ENCODE measurements around the gene P4HB. TPM values are rescaled to one million over a fixed set of nuclear protein-coding genes. Genes with fewer than 3 reads are reported as not detected.

P4HB gene
- total RNA-seq, 1 experiment from 2014 or later = 958 TPM

DNA sequence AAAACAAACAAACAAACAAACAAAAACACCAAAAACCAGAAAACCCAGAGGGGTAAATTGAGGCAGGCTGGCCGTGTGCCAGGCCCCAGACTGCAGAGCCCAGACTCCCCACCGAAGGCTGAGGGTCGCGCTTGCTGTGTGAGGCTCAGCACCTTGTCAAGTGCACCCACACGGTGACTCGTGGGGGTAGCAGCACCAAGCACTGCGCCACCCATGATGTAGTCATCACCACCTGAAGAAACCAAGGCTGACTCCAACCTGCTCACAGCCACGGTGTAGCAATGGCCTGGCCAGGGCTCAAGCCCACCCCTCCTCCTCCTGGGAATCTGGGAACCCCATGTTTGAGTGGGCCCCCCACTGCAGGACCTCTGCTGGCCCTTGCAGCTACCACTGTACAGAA, 39.2 kb downstream of the P4HB start:
- no peaks in the 10 kb centered on the region for H3K4me1 ChIP-seq
- POLR2A ChIA-PET = interaction anchor here (0.8 kb wide), 1 partner anchor 97 kb away, joined by 3 read pairs; no protein-coding TSS in a partner anchor
- TF ChIP-seq CTCF (IDR thresholded peaks at IDR 0.05; ENCODE audit: insufficient read depth in 1 of 2, low read depth in 1 of 2, low read length in 1 of 2, severe bottlenecking in 1 of 2, unreplicated experiment in 1 of 2) = no peak
- no peaks in the 10 kb centered on the region for H3K9me3 ChIP-seq
- H3K9me3 Mint-ChIP-seq (ENCODE audit: unreplicated experiment) = no peaks in the 10 kb centered on the region
- H3K36me3 Mint-ChIP-seq (ENCODE audit: insufficient read depth, unreplicated experiment) = peaks cover 6% of the 10 kb centered on the region
- H3K36me3 ChIP-seq (ENCODE audit: control insufficient read depth, insufficient read depth, low read length) = no peaks in the 10 kb centered on the region
- peaks cover 6% of the 10 kb centered on the region for H3K4me1 Mint-ChIP-seq (ENCODE audit: low read depth, unreplicated experiment)
- DNase-seq = no peak
- no peak overlapping the region for H3K27ac Mint-ChIP-seq (ENCODE audit: unreplicated experiment)
- CTCF ChIA-PET = interaction anchor here (1.0 kb wide), 1 partner anchor 38 kb away, joined by 4 read pairs; no protein-coding TSS in a partner anchor
- intact Hi-C loops (cut with micrococcal nuclease; ENCODE audit: unreplicated experiment) = no loop called here
- no TSS peak for BruUV-seq (replicated peaks)
- H3K4me3 Mint-ChIP-seq (ENCODE audit: unreplicated experiment) = no peak overlapping the region
- H3K4me3 ChIP-seq (ENCODE audit: low read depth, low read length) = no peak overlapping the region
- no peaks in the 10 kb centered on the region for H3K27me3 Mint-ChIP-seq (ENCODE audit: insufficient read depth, unreplicated experiment)
- H3K27me3 ChIP-seq (replicated peaks; ENCODE audit: control insufficient read depth, insufficient read depth, low read length) = no peaks in the 10 kb centered on the region

DNA sequence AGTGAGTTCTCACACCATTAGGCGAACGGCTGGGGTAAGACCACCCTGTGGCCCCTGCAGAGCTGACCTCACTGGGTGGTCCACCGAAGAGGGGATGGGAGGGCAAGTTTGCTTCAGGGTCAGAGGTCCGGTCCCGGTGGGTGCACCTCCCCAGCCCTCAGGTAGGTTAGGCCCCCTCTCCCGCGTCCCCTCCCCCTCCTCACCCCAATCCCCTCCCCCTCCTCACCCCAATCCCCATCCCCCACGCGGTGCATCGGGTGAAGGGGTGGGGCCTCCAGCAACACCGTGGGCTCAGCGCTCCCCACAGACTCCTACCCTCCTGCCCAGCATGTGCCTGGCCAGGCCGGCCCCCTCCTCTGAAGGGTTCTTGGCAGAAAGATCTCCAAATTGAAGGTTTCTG, 40.6 kb downstream of the P4HB start:
- ChIA-PET CTCF (no interaction called here), POLR2A (no interaction called here)
- intact Hi-C loops (cut with micrococcal nuclease; ENCODE audit: unreplicated experiment) = no loop called here
- TF ChIP-seq CTCF (IDR thresholded peaks at IDR 0.05; ENCODE audit: insufficient read depth in 1 of 2, low read depth in 1 of 2, low read length in 1 of 2, severe bottlenecking in 1 of 2, unreplicated experiment in 1 of 2) = no peak
- Mint-ChIP-seq H3K4me1 (ENCODE audit: low read depth, unreplicated experiment) (peaks cover 6% of the 10 kb centered on the region), H3K4me3 (ENCODE audit: unreplicated experiment) (no peak overlapping the region), H3K27ac (ENCODE audit: unreplicated experiment) (no peak overlapping the region), H3K9me3 (ENCODE audit: unreplicated experiment) (no peaks in the 10 kb centered on the region), H3K36me3 (ENCODE audit: insufficient read depth, unreplicated experiment) (peaks cover 6% of the 10 kb centered on the region), H3K27me3 (ENCODE audit: insufficient read depth, unreplicated experiment) (no peaks in the 10 kb centered on the region)
- no peaks in the 10 kb centered on the region for H3K9me3 ChIP-seq
- BruUV-seq (replicated peaks) = no TSS peak
- H3K4me3 ChIP-seq (ENCODE audit: low read depth, low read length) = no peak overlapping the region
- H3K36me3 ChIP-seq (ENCODE audit: control insufficient read depth, insufficient read depth, low read length) = no peaks in the 10 kb centered on the region
- no peak for DNase-seq
- peaks cover 9% of the 10 kb centered on the region for H3K4me1 ChIP-seq
- H3K27me3 ChIP-seq (replicated peaks; ENCODE audit: control insufficient read depth, insufficient read depth, low read length) = no peaks in the 10 kb centered on the region

DNA sequence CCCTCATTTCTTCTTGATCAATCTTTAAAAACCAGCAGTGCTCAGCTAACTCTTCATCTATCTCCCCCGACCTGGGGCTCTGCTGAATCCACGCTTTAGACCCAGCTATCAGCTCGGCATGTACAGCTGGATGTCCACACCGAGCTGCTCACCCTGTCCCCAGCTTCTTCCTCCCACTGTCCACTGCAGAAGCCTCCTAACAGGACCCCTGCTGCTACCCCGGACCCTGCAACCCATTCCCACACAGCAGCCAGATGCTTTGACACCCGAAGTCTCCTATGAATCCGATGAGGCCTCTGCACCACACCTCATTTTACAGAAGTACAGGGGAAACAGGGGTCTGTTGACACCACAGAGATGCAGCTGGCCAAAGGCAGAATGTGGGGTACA, 42.6 kb downstream of the P4HB start:
- H3K4me3 ChIP-seq (ENCODE audit: low read depth, low read length) = no peak overlapping the region
- no peak for DNase-seq

More for the DNA sequence above, 42.6 kb downstream of the P4HB start:
- no peak for TF ChIP-seq CTCF (IDR thresholded peaks at IDR 0.05; ENCODE audit: insufficient read depth in 1 of 2, low read depth in 1 of 2, low read length in 1 of 2, severe bottlenecking in 1 of 2, unreplicated experiment in 1 of 2)
- BruUV-seq (replicated peaks) = no TSS peak
- POLR2A ChIA-PET = interaction anchor here (0.5 kb wide), 1 partner anchor 101 kb away, joined by 7 read pairs; no protein-coding TSS in a partner anchor
- H3K27me3 ChIP-seq (replicated peaks; ENCODE audit: control insufficient read depth, insufficient read depth, low read length) = no peaks in the 10 kb centered on the region
- peaks cover 9% of the 10 kb centered on the region for H3K4me1 ChIP-seq
- intact Hi-C loops (cut with micrococcal nuclease; ENCODE audit: unreplicated experiment) = no loop called here
- no peaks in the 10 kb centered on the region for H3K36me3 ChIP-seq (ENCODE audit: control insufficient read depth, insufficient read depth, low read length)
- no peaks in the 10 kb centered on the region for H3K9me3 Mint-ChIP-seq (ENCODE audit: unreplicated experiment)
- no peak overlapping the region for H3K4me3 Mint-ChIP-seq (ENCODE audit: unreplicated experiment)
- H3K4me1 Mint-ChIP-seq (ENCODE audit: low read depth, unreplicated experiment) = peaks cover 6% of the 10 kb centered on the region
- no peaks in the 10 kb centered on the region for H3K36me3 Mint-ChIP-seq (ENCODE audit: insufficient read depth, unreplicated experiment)
- no peak overlapping the region for H3K27ac Mint-ChIP-seq (ENCODE audit: unreplicated experiment)
- no peaks in the 10 kb centered on the region for H3K27me3 Mint-ChIP-seq (ENCODE audit: insufficient read depth, unreplicated experiment)
- CTCF ChIA-PET = interaction anchor here (0.5 to 0.6 kb wide), 2 partner anchors 9 to 75 kb away, joined by 3 to 4 read pairs; no protein-coding TSS in a partner anchor
- H3K9me3 ChIP-seq = no peaks in the 10 kb centered on the region

Measured in Caco-2 (cell line).